ENCODE measurements around the gene EVX1. TPM values are rescaled to one million over a fixed set of nuclear protein-coding genes. Genes with fewer than 3 reads are reported as not detected.

Gene EVX1
- total and polyA plus RNA-seq, 3 donors from 2014 or later, result 0.25 to 1.4 (median 0.63) TPM

DNA sequence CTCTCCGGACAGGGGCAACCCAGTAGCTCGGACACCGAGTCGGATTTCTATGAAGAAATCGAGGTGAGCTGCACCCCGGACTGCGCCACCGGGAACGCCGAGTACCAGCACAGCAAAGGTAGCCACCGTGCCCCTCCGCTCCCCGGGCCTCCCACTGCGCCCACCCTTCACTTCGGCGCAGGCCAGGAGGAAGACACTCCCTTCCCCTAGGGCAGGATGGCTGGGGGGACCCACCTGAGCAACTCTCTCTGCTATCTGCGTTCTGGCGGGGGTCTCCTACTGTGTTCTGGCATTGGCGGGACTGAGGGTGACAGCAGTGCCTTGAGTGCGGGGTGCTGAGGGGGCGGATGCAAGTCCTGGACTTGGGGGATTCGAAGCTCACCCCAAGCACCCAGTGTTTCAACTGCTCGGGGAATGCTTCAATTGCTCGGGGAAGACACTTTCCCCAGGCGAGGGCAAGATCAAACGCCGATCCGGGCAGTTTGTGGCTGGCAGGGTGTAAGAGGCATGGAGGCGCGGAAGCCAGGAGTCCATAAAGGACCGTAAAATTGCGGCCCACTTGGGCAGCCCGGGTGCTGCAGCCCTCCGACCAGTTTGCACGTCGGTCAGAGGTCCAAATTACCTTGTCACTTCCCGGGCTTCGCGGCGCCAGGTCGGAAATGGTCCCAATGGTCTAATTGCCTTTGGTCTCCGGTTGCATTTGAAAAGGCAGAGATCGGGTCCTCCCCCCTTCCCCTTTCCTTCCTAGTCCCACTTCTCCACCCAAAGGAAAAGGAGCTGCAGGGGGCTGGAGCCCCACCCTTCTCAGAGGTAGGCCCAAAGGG is 950 bp downstream of the EVX1 start:
- H3K27ac ChIP-seq, result no peak overlapping the region
- H3K36me3 ChIP-seq (ENCODE audit: low read depth, missing control alignments), result no peaks in the 10 kb centered on the region
- intact Hi-C loops (cut with DNase I; ENCODE audit: low total_unique reads), result no loop called here
- peak overlapping the region in 1 of 2 donors; percentile 18 for H3K4me3 ChIP-seq
- TF ChIP-seq, protein P1, sequence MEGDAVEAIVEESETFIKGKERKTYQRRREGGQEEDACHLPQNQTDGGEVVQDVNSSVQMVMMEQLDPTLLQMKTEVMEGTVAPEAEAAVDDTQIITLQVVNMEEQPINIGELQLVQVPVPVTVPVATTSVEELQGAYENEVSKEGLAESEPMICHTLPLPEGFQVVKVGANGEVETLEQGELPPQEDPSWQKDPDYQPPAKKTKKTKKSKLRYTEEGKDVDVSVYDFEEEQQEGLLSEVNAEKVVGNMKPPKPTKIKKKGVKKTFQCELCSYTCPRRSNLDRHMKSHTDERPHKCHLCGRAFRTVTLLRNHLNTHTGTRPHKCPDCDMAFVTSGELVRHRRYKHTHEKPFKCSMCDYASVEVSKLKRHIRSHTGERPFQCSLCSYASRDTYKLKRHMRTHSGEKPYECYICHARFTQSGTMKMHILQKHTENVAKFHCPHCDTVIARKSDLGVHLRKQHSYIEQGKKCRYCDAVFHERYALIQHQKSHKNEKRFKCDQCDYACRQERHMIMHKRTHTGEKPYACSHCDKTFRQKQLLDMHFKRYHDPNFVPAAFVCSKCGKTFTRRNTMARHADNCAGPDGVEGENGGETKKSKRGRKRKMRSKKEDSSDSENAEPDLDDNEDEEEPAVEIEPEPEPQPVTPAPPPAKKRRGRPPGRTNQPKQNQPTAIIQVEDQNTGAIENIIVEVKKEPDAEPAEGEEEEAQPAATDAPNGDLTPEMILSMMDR (IDR thresholded peaks at IDR 0.05), result no peak
- no peak for TF ChIP-seq POLR2A (IDR thresholded peaks at IDR 0.05)
- H3K9me3 ChIP-seq, result no peaks in the 10 kb centered on the region
- DNase-seq, result no peak
- peaks cover 21% of the 10 kb centered on the region for H3K4me1 ChIP-seq
- WGBS, 2 donors, result 4% methylated on average over 18 to 43 of the region's 43 CpGs
- H3K27me3 ChIP-seq, result no peaks in the 10 kb centered on the region

DNA sequence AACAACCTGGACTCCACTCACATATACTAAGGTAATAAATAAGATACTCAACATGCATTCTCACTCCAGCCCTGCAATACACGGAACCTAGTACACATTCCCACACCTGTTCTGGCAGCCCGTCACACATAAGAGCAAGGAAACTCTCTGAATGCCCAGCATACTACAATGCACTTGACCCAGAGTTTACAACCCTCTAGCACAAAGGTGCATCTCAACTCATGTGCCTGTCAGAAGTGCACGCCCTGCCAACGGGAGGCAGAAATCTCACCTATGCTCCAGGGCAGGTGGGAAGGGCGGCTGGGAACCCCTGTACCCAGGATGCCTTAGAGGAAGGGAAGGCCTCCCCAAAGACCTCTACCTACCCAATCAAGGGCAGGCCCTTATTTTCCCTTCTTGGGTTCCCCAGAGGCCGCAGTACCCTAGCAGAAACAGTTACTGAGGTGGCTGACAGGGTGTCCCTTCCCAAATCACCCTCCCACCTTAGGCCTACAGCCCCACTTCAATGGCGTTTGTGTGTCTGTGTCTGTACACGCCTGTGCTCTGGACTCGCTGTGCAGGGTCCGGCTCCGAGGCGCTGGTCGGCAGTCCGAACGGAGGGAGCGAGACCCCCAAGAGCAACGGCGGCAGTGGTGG is 2.0 kb downstream of the EVX1 start:
- Histone ChIP-seq H3K4me1 (peaks cover 21% of the 10 kb centered on the region), H3K27ac (no peak overlapping the region), H3K4me3 (no peak overlapping the region), H3K27me3 (no peaks in the 10 kb centered on the region), H3K36me3 (ENCODE audit: low read depth, missing control alignments) (no peaks in the 10 kb centered on the region), H3K9me3 (no peaks in the 10 kb centered on the region)
- intact Hi-C loops (cut with DNase I; ENCODE audit: low total_unique reads), result no loop called here
- DNase-seq, result no peak
- WGBS, 2 donors, result 22 to 25% methylated on average over 5 to 18 of the region's 18 CpGs
- TF ChIP-seq, protein P1 (IDR thresholded peaks at IDR 0.05), result no peak
- no peak for TF ChIP-seq POLR2A (IDR thresholded peaks at IDR 0.05)

DNA sequence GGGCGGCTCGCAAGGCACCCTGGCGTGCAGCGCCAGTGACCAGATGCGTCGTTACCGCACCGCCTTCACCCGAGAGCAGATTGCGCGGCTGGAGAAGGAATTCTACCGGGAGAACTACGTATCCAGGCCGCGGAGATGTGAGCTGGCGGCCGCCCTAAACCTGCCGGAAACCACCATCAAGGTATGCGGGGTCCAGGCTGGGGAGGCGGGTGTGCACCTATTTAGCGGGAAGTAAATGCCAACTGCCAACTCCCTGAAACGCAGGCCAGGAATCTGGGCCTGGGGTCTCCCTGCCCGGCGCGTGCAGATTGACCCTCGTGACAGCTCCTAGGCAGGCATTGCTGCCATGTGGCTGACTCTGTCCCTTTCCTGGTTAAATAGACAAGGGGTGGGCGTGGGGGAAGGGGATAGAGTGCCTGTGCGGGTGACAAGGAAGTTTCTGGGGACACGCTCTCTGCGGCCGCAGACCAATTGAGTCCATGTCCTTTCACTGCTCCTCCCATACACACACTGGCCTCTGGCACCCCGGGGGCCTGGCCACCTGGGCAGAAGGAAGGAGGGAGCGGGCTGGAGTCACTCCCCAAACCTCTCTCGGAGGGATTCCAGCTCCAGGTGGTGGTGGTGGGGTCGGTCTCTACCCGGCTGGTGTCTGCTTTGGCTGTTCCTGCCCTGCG is 2.7 kb downstream of the EVX1 start:
- DNase-seq, result no peak
- intact Hi-C loops (cut with DNase I; ENCODE audit: low total_unique reads), result no loop called here
- 8 to 13% methylated on average over 15 to 37 of the region's 37 CpGs for WGBS, 2 donors
- TF ChIP-seq, protein P1 (IDR thresholded peaks at IDR 0.05), result no peak
- no peak for TF ChIP-seq POLR2A (IDR thresholded peaks at IDR 0.05)
- H3K4me1 ChIP-seq, result peaks cover 21% of the 10 kb centered on the region
- H3K27me3 ChIP-seq, result no peaks in the 10 kb centered on the region
- H3K4me3 ChIP-seq, result peak overlapping the region; percentile 29 to 31
- no peaks in the 10 kb centered on the region for H3K36me3 ChIP-seq (ENCODE audit: low read depth, missing control alignments)
- H3K27ac ChIP-seq, result no peak overlapping the region
- H3K9me3 ChIP-seq, result no peaks in the 10 kb centered on the region

DNA sequence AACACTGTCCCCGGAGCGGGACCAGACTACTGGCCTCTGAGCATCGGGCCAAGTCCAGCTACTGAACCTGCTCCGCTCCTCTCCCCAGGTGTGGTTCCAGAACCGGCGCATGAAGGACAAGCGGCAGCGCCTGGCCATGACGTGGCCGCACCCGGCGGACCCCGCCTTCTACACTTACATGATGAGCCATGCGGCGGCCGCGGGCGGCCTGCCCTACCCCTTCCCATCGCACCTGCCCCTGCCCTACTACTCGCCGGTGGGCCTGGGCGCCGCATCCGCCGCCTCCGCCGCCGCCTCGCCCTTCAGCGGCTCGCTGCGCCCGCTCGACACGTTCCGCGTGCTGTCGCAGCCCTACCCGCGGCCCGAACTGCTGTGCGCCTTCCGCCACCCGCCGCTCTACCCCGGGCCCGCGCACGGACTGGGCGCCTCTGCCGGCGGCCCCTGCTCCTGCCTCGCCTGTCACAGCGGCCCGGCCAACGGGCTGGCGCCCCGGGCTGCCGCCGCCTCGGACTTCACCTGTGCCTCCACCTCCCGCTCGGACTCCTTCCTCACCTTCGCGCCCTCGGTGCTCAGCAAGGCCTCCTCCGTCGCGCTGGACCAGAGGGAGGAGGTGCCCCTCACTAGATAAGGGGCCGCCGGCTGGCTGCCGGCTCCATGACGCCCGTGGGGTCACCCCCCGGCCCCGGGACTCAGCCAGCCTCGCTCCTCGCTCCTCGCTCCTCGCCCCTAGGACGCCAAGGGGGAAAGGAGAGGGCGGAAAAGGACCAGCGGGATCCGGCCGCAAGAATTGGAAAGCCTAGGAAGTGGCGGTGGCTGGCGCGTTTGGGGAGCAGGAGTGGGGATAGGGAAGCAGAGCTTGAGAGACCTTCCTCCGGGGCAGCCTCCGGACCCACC is 3.4 kb downstream of the EVX1 start:
- H3K4me1 ChIP-seq, result peaks cover 21% of the 10 kb centered on the region

More for the DNA sequence above, 3.4 kb downstream of the EVX1 start:
- TF ChIP-seq, protein P1 (IDR thresholded peaks at IDR 0.05), result no peak
- no peak for TF ChIP-seq POLR2A (IDR thresholded peaks at IDR 0.05)
- 5 to 31% methylated on average over 13 to 69 of the region's 90 CpGs for WGBS, 2 donors
- peak overlapping the region; percentile 29 to 31 for H3K4me3 ChIP-seq
- no peaks in the 10 kb centered on the region for H3K36me3 ChIP-seq (ENCODE audit: low read depth, missing control alignments)
- no peak overlapping the region for H3K27ac ChIP-seq
- no peaks in the 10 kb centered on the region for H3K27me3 ChIP-seq
- intact Hi-C loops (cut with DNase I; ENCODE audit: low total_unique reads), result no loop called here
- DNase-seq, result no peak
- H3K9me3 ChIP-seq, result no peaks in the 10 kb centered on the region
